ENCODE data around the gene RNF38.

Gene RNF38

DNA sequence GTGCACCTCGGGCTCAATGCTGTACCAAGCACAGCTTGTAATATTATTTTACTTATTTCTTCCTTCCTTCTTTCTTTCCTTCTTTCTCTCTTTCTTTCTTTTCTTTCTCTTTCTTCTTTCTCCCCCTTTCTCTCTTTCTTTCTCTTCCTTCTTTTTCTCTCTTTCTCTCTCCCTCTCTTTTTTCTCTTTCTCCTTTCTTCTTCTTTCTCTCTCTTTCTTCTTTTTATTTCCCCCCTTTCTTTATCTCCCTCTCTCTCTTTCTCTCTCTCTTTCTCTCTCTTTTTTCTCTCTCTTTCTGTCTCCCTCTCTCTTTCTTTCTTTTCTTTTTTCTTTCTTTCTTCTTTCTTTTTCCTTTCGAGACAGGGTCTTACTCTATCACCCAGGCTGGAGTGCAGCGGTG, 109.1 kb downstream of the RNF38 start:
- no peak for DNase-seq

DNA sequence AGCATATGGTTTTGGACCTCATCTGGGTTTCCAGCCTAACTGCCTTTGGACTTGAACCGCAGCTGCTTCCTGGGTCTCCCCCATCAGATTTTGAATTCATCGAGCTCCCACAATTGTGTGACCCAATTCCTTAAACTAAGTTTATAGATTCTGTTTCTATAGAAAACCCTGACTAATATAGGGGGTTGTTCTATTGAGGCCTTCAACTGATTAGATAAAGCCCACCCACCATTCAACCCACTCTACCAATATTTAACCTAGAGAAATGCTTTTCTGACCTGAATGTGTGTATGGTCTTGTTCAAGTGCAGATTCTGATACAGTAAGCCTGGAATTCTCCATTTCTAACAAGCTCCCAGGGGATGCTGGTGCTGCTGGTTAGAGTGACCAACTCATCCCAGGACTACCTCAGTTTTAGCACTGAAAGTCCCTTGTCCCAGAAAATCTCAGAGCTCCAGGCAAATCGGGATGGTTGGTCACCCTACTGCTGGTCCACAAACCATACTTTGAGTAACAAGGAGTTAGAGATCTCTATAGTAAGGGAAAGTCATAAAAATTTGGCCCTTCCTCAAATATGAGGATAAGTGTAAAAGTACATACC, 110.1 kb downstream of the RNF38 start:
- no peak for DNase-seq

DNA sequence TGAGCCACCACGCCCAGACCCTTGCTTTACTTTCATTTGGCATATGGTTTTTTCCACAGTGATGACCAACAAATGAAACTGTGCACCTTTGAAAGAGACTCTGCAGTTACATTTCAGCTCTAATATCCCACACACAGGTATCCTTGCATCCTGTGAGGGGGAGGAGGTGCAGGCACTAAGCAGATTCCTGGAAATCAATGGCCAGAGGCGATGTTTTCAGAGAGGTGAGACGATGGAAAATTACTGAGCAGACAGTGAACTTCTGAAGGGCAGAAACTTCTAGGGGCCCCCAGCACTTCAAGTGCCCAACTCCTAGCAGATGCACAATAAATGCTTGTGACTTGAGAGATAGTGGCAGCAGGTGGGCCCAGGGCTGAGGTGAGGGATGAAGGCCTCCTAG, 112.0 kb downstream of the RNF38 start:
- no peak for DNase-seq

All from DMS79 (cell line).